HepG2 (cell line): Measurements from ENCODE around the gene CREG1. TPM values are rescaled to one million over a fixed set of nuclear protein-coding genes. Genes with fewer than 3 reads are reported as not detected.

ENCODE experiments used
- ATAC-seq: fragments of 200-7000 bp; cut with Tn5 transposase; 3 replicates; pipeline ENCODE4 v1.9.1; 2020; ENCODE audit warnings: mild to moderate bottlenecking, moderate library complexity
- BruUV-seq: library from RNA; stranded (reverse); fragments of 400-500 nt; replicated peaks from 2 replicates; lab custom pipeline; 2021; lab: Mats Ljungman, UMichigan
- CTCF ChIA-PET: fragments of 300-600 bp; formaldehyde crosslinking; extraction: SDS; loops from one replicate; lab custom pipeline; 2021; ENCODE audit warnings: low total read pairs, inconsistent platforms, low intra/inter-chr PET ratio; lab: Yijun Ruan, JAX
- POLR2A ChIA-PET: fragments of 350-600 bp; sonication (Branson Sonifier 250); formaldehyde crosslinking; loops from one replicate; lab custom pipeline; 2020; ENCODE audit warnings: antibody characterized with exemption, inconsistent platforms; lab: Yijun Ruan, JAX
- DNase-seq: peaks from one replicate; pipeline ENCODE4 v3.0.0-alpha.2; 2015; ENCODE audit warnings: low spot score
- FAIRE-seq: peaks from 3 replicates; lab custom pipeline; 2011; peaks lifted over from hg19 to GRCh38; lab: Jason Lieb, UNC
- H2AFZ ChIP-seq: one replicate; pipeline ENCODE4 v1.6.1; 2011; ENCODE audit warnings: low read length, inconsistent platforms
- H3K27ac ChIP-seq: fragments of 300-600 bp; 3 replicates; pipeline ENCODE4 v1.8.0; 2011; ENCODE audit warnings: mixed run types, mild to moderate bottlenecking, mixed read lengths, low read length, inconsistent platforms; ENCODE audit not compliant: insufficient read depth; ENCODE audit errors: extremely low read length
- H3K27me3 ChIP-seq, 2 experiments: fragments of 200-600 bp in 1 of 2; 2 replicates in 1 of 2; 3 replicates in 1 of 2; pipeline versions ENCODE4 v1.6.0 to v1.8.0; 2011; ENCODE audit warnings: low read length in 2 of 2, mild to moderate bottlenecking in 2 of 2, moderate library complexity in 2 of 2, inconsistent platforms in 1 of 2; ENCODE audit not compliant: insufficient read depth in 2 of 2, control insufficient read depth in 1 of 2
- H3K36me3 ChIP-seq, 2 experiments: fragments of 200-600 bp in 1 of 2; replicated peaks in 1 of 2; 2 replicates in 1 of 2; 3 replicates in 1 of 2; pipeline versions ENCODE4 v1.5.1 to v1.8.0; 2011; ENCODE audit warnings: low read length in 2 of 2, inconsistent platforms in 1 of 2; ENCODE audit not compliant: insufficient read depth in 2 of 2, control insufficient read depth in 1 of 2
- H3K4me1 ChIP-seq: 2 replicates; pipeline ENCODE4 v1.5.1; 2012; ENCODE audit warnings: low read length, inconsistent platforms; ENCODE audit not compliant: insufficient read depth
- H3K4me2 ChIP-seq: 2 replicates; pipeline ENCODE4 v1.6.0; 2011; ENCODE audit warnings: low read depth, low read length, inconsistent platforms
- H3K4me3 ChIP-seq, 3 experiments: fragments of 200-600 bp in 1 of 3; sonication (generic), shearing (Covaris generic) in 1 of 3; replicated peaks in 1 of 3; 2 replicates each; pipeline ENCODE4 v1.5.1; 2011 to 2016; ENCODE audit warnings: low read length in 3 of 3, inconsistent platforms in 2 of 3, low read depth in 2 of 3, mild to moderate bottlenecking in 2 of 3, control low read depth in 1 of 3, mixed read lengths in 1 of 3; ENCODE audit not compliant: insufficient read depth in 1 of 3
- H3K79me2 ChIP-seq: one replicate; pipeline ENCODE4 v1.6.1; 2011; ENCODE audit warnings: low read length, inconsistent platforms; ENCODE audit not compliant: insufficient read depth
- H3K9ac ChIP-seq: 2 replicates; pipeline ENCODE4 v1.6.0; 2011; ENCODE audit warnings: mild to moderate bottlenecking, low read depth, low read length, inconsistent platforms; ENCODE audit not compliant: insufficient read depth
- H3K9me3 ChIP-seq: 2 replicates; pipeline ENCODE4 v1.5.1; 2012; ENCODE audit warnings: mild to moderate bottlenecking, low read length
- H4K20me1 ChIP-seq: 2 replicates; pipeline ENCODE4 v1.6.0; 2011; ENCODE audit warnings: inconsistent platforms, mild to moderate bottlenecking, low read length, moderate library complexity; ENCODE audit not compliant: insufficient read depth
- ATM ChIP-seq: fragments of 450-650 bp; IDR thresholded peaks from 2 replicates; pipeline ENCODE4 v1.7.1; 2017; ENCODE audit warnings: mild to moderate bottlenecking, borderline replicate concordance
- CHD4 ChIP-seq: fragments of 200-600 bp; sonication (generic); IDR thresholded peaks from 2 replicates; pipeline ENCODE4 v1.7.0; 2017; ENCODE audit warnings: mild to moderate bottlenecking, low read length, borderline replicate concordance
- IKZF4 ChIP-seq: sonication (generic); formaldehyde crosslinking; IDR thresholded peaks from 2 replicates; pipeline ENCODE4 v1.5.1; 2020; ENCODE audit warnings: borderline replicate concordance, mild to moderate bottlenecking, low read depth, missing genetic modification reagents; ENCODE audit errors: not compliant biosample characterization
- JUND ChIP-seq: sonication (generic); formaldehyde crosslinking; IDR thresholded peaks from 2 replicates; pipeline ENCODE4 v1.8.0; 2022; ENCODE audit warnings: mild to moderate bottlenecking, missing genetic modification reagents
- MXD4 ChIP-seq: IDR thresholded peaks from 2 replicates; pipeline ENCODE4 v1.6.1; 2016; ENCODE audit warnings: mild to moderate bottlenecking, missing biosample characterization, missing genetic modification reagents
- PRPF4 ChIP-seq: fragments of 200-400 bp; formaldehyde crosslinking; IDR thresholded peaks from 2 replicates; pipeline ENCODE4 v1.6.1; 2016; ENCODE audit warnings: low read length, low read depth; ENCODE audit not compliant: poor library complexity, severe bottlenecking
- RFX1 ChIP-seq: fragments of 450-650 bp; IDR thresholded peaks from 2 replicates; pipeline ENCODE4 v1.6.1; 2017
- RFX5 ChIP-seq: IDR thresholded peaks from 2 replicates; pipeline ENCODE4 v1.6.1; 2011; ENCODE audit warnings: low read depth, low read length, improper control_type of control experiment
- ZNF678 ChIP-seq: sonication (generic); formaldehyde crosslinking; IDR thresholded peaks from 2 replicates; pipeline ENCODE4 v1.4.0; 2020; ENCODE audit warnings: mild to moderate bottlenecking, missing genetic modification reagents
- ZNF788 ChIP-seq: sonication (generic); formaldehyde crosslinking; IDR thresholded peaks from 2 replicates; pipeline ENCODE4 v1.5.0; 2020; ENCODE audit warnings: mild to moderate bottlenecking, missing genetic modification reagents, borderline replicate concordance
- ZNF792 ChIP-seq: IDR thresholded peaks from 2 replicates; pipeline ENCODE4 v1.6.1; 2016
- WGBS: methylation state at CpG from one replicate; pipeline ENCODE4 v1.1.6; 2017; ENCODE audit warnings: low lambda C conversion rate; 5-methylcytosine and 5-hydroxymethylcytosine counted together
- in situ Hi-C: cut with HindIII; loops from 2 replicates; pipeline ENCODE4 v1.10.0; 2017; ENCODE audit warnings: low pct_unique_long_range_greater_than_20kb; ENCODE audit not compliant: extremely low pct_ligation_motif_present
- intact Hi-C: fragments of 100-400 bp; cut with micrococcal nuclease; formaldehyde crosslinking; loops from one replicate; pipeline ENCODE4 v1.10.0; 2022; ENCODE audit not compliant: unreplicated experiment
- polyA plus RNA-seq, 8 experiments: library from polyadenylated mRNA; depleted of rRNA in 3 of 8; stranded (reverse) in 7 of 8; unstranded in 1 of 8; fragments of >200 nt; fragmentation: Illumina TruSeq in 4 of 8; extraction: Trizol in 4 of 8; gene quantifications; 2 replicates each; pipeline versions ENCODE4 v1.2.1 to v1.2.3, GENCODE V29; 2011 to 2016; ENCODE audit warnings: low read depth in 4 of 8, missing spikeins in 1 of 8, mixed read lengths in 1 of 8; ENCODE audit not compliant: insufficient read depth in 1 of 8
- total RNA-seq, 5 experiments: library from RNA; depleted of rRNA; stranded (reverse); fragments of >200 nt; fragmentation: Illumina TruSeq; extraction: Trizol; gene quantifications; 2 replicates each; pipeline ENCODE4 v1.2.3, GENCODE V29; 2016; ENCODE audit warnings: low read depth in 1 of 5

CREG1 gene
- total and polyA plus RNA-seq, 2 of the 13 experiments (the other 11 are each of a cell fraction or from before 2014, with no cell fraction given): 31.3 to 33.5 TPM

- no peak for TF ChIP-seq PRPF4
Measured at GRCh38 chr1:167599957-167600581, 46.5 kb upstream of the CREG1 start (continued).

- no peak for FAIRE-seq
- Histone ChIP-seq H3K79me2 (no peaks in the 10 kb centered on the region), H3K9ac (no peak overlapping the region), H3K27ac (no peak overlapping the region), H3K4me2 (no peak overlapping the region), H3K9me3 (no peaks in the 10 kb centered on the region), H3K4me1 (peaks cover 2% of the 10 kb centered on the region), H3K4me3 (no peak overlapping the region), H4K20me1 (no peaks in the 10 kb centered on the region), H3K27me3 (peaks cover 0 to 7% of the 10 kb centered on the region in 2 experiments; a peak in 1 of 5 replicates), H2AFZ (no peak overlapping the region), H3K36me3 (no peaks in the 10 kb centered on the region)
- BruUV-seq: no TSS peak
- no peak for ATAC-seq
- intact Hi-C loops (no loop called here), in situ Hi-C loops (no loop called here)
- CTCF ChIA-PET: no interaction called here
- POLR2A ChIA-PET: no interaction called here
- no peak for TF ChIP-seq ATM
- no peak for TF ChIP-seq ZNF788 (CRISPR knock-in tag)
- no peak for TF ChIP-seq RFX5
- no peak for TF ChIP-seq MXD4 (CRISPR knock-in tag)
- no peak for TF ChIP-seq ZNF792 (CRISPR knock-in tag)
- TF ChIP-seq ZNF678 (CRISPR knock-in tag): no peak
- no peak for TF ChIP-seq IKZF4
- TF ChIP-seq CHD4: no peak
- TF ChIP-seq JUND (CRISPR knock-in tag): no peak
- no peak for TF ChIP-seq RFX1
- 40% methylated on average over 6 of the region's 6 CpGs for WGBS
- no peak for DNase-seq
Measured at GRCh38 chr1:167594822-167595221, 41.3 kb upstream of the CREG1 start.
